SK-N-SH (cell line): Measurements from ENCODE around the gene C6orf163. TPM values are rescaled to one million over a fixed set of nuclear protein-coding genes. Genes with fewer than 3 reads are reported as not detected.

ENCODE experiments used
- CTCF ChIA-PET: fragments of 300-600, 350-600 bp; formaldehyde crosslinking; extraction: SDS; loops from one replicate; lab custom pipeline; 2021; lab: Yijun Ruan, JAX
- POLR2A ChIA-PET: fragments of 350-600 bp; sonication (Branson Sonifier 250); formaldehyde crosslinking; extraction: SDS; loops from one replicate; lab custom pipeline; 2020; ENCODE audit warnings: antibody characterized with exemption, inconsistent platforms; lab: Yijun Ruan, JAX
- DNase-seq: peaks from one replicate; pipeline ENCODE4 v3.0.0; 2012
- H2AFZ ChIP-seq: fragments of 200-600 bp; sonication (generic); 2 replicates; pipeline ENCODE4 v1.8.1; 2016; ENCODE audit warnings: antibody characterized with exemption, mild to moderate bottlenecking, low read depth
- H3F3A ChIP-seq: fragments of 200-600 bp; sonication (generic); replicated peaks from 2 replicates; pipeline ENCODE3; 2016; ENCODE audit warnings: antibody characterized with exemption, mild to moderate bottlenecking; ENCODE audit not compliant: insufficient read depth
- H3K27ac ChIP-seq, 2 experiments: fragments of 200-500 bp in 1 of 2; fragments of 200-600 bp in 1 of 2; sonication (Bioruptor generic) in 1 of 2; sonication (generic), shearing (Covaris generic) in 1 of 2; 2 replicates each; pipeline versions ENCODE4 v1.5.1 to v1.6.1; 2014 to 2016; ENCODE audit warnings: low read depth in 2 of 2, inconsistent platforms in 1 of 2, low read length in 1 of 2, mild to moderate bottlenecking in 1 of 2, mixed read lengths in 1 of 2
- H3K27me3 ChIP-seq: fragments of 200-600 bp; sonication (generic), shearing (Covaris generic); 2 replicates; pipeline ENCODE4 v1.6.1; 2016; ENCODE audit warnings: mixed run types; ENCODE audit not compliant: insufficient read depth
- H3K36me3 ChIP-seq, 2 experiments: fragments of 200-500 bp in 1 of 2; fragments of 200-600 bp in 1 of 2; sonication (Bioruptor generic) in 1 of 2; sonication (generic) in 1 of 2; replicated peaks in 1 of 2; 2 replicates each; pipeline versions ENCODE3 to v1.5.1; 2014 to 2016; ENCODE audit warnings: low read length in 1 of 2, mild to moderate bottlenecking in 1 of 2; ENCODE audit not compliant: insufficient read depth in 2 of 2, control insufficient read depth in 1 of 2
- H3K4me1 ChIP-seq, 2 experiments: fragments of 200-500 bp in 1 of 2; fragments of 200-600 bp in 1 of 2; sonication (Bioruptor generic) in 1 of 2; sonication (generic), shearing (Covaris generic) in 1 of 2; 2 replicates each; pipeline versions ENCODE4 v1.5.1 to v1.6.1; 2014 to 2016; ENCODE audit warnings: low read depth in 1 of 2, low read length in 1 of 2, mixed run types in 1 of 2; ENCODE audit not compliant: insufficient read depth in 2 of 2, control insufficient read depth in 1 of 2
- H3K4me2 ChIP-seq: fragments of 200-600 bp; sonication (generic), shearing (Covaris generic); 2 replicates; pipeline ENCODE4 v1.6.1; 2017; ENCODE audit warnings: mixed run types
- H3K4me3 ChIP-seq, 2 experiments: fragments of 200-500 bp in 1 of 2; fragments of 200-600 bp in 1 of 2; sonication (Bioruptor generic) in 1 of 2; sonication (generic), shearing (Covaris generic) in 1 of 2; 2 replicates each; pipeline versions ENCODE4 v1.5.1 to v1.8.1; 2014 to 2016; ENCODE audit warnings: low read depth in 2 of 2, inconsistent platforms in 1 of 2, low read length in 1 of 2, mild to moderate bottlenecking in 1 of 2, mixed read lengths in 1 of 2, moderate library complexity in 1 of 2
- H3K79me2 ChIP-seq: fragments of 200-600 bp; sonication (generic); 2 replicates; pipeline ENCODE4 v1.8.1; 2017; ENCODE audit warnings: mild to moderate bottlenecking; ENCODE audit not compliant: insufficient read depth
- H3K9ac ChIP-seq: fragments of 200-600 bp; sonication (generic); 2 replicates; pipeline ENCODE4 v1.6.1; 2017; ENCODE audit warnings: mixed run types
- H3K9me2 ChIP-seq: fragments of 200-600 bp; sonication (generic); 2 replicates; pipeline ENCODE4 v1.6.1; 2017; ENCODE audit warnings: mixed run types
- H3K9me3 ChIP-seq: fragments of 200-600 bp; sonication (generic); 2 replicates; pipeline ENCODE4 v1.6.1; 2017; ENCODE audit warnings: mixed run types, mild to moderate bottlenecking, moderate library complexity
- H4K20me1 ChIP-seq: fragments of 200-600 bp; sonication (generic); 2 replicates; pipeline ENCODE4 v1.6.1; 2017; ENCODE audit warnings: mild to moderate bottlenecking, mixed run types; ENCODE audit not compliant: insufficient read depth
- EZH2phosphoT487 ChIP-seq: fragments of 200-600 bp; sonication (generic); IDR thresholded peaks from 2 replicates; pipeline ENCODE4 v1.6.1; 2017; ENCODE audit warnings: low read depth, mixed run types, mild to moderate bottlenecking, antibody characterized with exemption, moderate library complexity, borderline replicate concordance
- FOXJ3 ChIP-seq: sonication (generic); formaldehyde crosslinking; IDR thresholded peaks from 2 replicates; pipeline ENCODE4 v1.5.1; 2020; ENCODE audit warnings: mild to moderate bottlenecking, missing genetic modification reagents
- FOXM1 ChIP-seq: IDR thresholded peaks from 2 replicates; pipeline ENCODE4 v1.4.0; 2012; ENCODE audit warnings: low read depth, mild to moderate bottlenecking
- MXI1 ChIP-seq: IDR thresholded peaks from 2 replicates; pipeline ENCODE4 v1.6.1; 2012; ENCODE audit warnings: mild to moderate bottlenecking, low read depth, low read length, improper control_type of control experiment
- RAD21 ChIP-seq: IDR thresholded peaks from 2 replicates; pipeline ENCODE4 v1.6.1; 2012; ENCODE audit warnings: mild to moderate bottlenecking, low read length
- RCOR1 ChIP-seq: fragments of 150-350 bp; IDR thresholded peaks from 2 replicates; pipeline ENCODE4 v1.6.1; 2017; ENCODE audit warnings: antibody characterized with exemption, low read length
- RFX5 ChIP-seq: IDR thresholded peaks from 2 replicates; pipeline ENCODE4 v1.6.1; 2012; ENCODE audit warnings: mild to moderate bottlenecking, improper control_type of control experiment, low read length
- RXRA ChIP-seq: IDR thresholded peaks from 2 replicates; pipeline ENCODE4 v1.4.0; 2012; ENCODE audit warnings: low read depth, mild to moderate bottlenecking, borderline replicate concordance
- SIN3A ChIP-seq: IDR thresholded peaks from 2 replicates; pipeline ENCODE4 v1.6.1; 2012; ENCODE audit warnings: low read depth, mild to moderate bottlenecking, low read length, moderate library complexity, borderline replicate concordance
- SMC3 ChIP-seq: IDR thresholded peaks from 2 replicates; pipeline ENCODE4 v1.6.1; 2012; ENCODE audit warnings: low read depth, low read length, improper control_type of control experiment
- YY1 ChIP-seq: IDR thresholded peaks from 2 replicates; pipeline ENCODE4 v1.4.0; 2012; ENCODE audit warnings: low read depth, mild to moderate bottlenecking
- polyA plus RNA-seq, 3 experiments: library from polyadenylated mRNA; depleted of rRNA; stranded (reverse); fragments of >200 nt; gene quantifications; 2 replicates each; pipeline ENCODE4 v1.2.3, GENCODE V29; 2012
- TF ChIP-seq, protein P1 (sequence below): IDR thresholded peaks from 2 replicates; pipeline ENCODE4 v1.4.0; 2012; ENCODE audit warnings: low read depth, borderline replicate concordance
- TF ChIP-seq, protein P2 (sequence below): IDR thresholded peaks from 2 replicates; pipeline ENCODE4 v1.6.1; 2012; ENCODE audit warnings: mild to moderate bottlenecking, low read depth, low read length, moderate library complexity
- TF ChIP-seq, protein P3 (sequence below): fragments of 150-350 bp; IDR thresholded peaks from 2 replicates; pipeline ENCODE4 v1.6.1; 2017; ENCODE audit warnings: antibody characterized with exemption, low read length, low read depth, borderline replicate concordance

C6orf163 gene
- polyA plus RNA-seq, 1 of the 3 experiments (the other 2 are of a cell fraction) = 0.49 TPM

DNA sequence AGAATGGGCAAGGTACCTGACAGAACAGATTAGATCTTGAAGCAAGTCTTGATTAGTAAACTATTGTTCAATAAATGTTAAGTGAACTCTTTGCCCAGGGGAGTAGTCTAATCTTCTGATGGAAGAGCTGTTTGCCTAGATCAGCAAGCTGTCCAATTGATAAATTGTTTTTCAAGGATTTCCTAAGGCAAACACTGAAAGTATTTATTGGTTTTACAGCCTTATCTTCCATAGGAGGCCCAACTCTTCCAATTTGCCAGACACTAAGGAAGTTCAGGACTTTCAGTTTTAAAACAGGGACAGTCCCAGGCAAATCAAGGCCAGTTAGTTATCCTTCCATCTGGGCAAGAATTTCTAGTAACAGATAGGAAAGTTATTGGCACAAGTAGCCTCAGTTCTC lies 1.8 kb upstream of the C6orf163 start:
- H3K9ac ChIP-seq = no peak overlapping the region
- H3K9me3 ChIP-seq = no peaks in the 10 kb centered on the region
- no peaks in the 10 kb centered on the region for H3K4me1 ChIP-seq
- H3K9me2 ChIP-seq = no peaks in the 10 kb centered on the region
- no peak overlapping the region for H3K27ac ChIP-seq
- H2AFZ ChIP-seq = no peak overlapping the region
- no peaks in the 10 kb centered on the region for H3K79me2 ChIP-seq
- H4K20me1 ChIP-seq = no peaks in the 10 kb centered on the region
- H3K4me2 ChIP-seq = no peak overlapping the region
- TF ChIP-seq FOXJ3 (no peak), RXRA (no peak), FOXM1 (no peak), SIN3A (no peak), MXI1 (no peak), YY1 (no peak), RAD21 (no peak), EZH2phosphoT487 (no peak), RFX5 (no peak), RCOR1 (no peak), SMC3 (no peak)
- TF ChIP-seq, protein P1, sequence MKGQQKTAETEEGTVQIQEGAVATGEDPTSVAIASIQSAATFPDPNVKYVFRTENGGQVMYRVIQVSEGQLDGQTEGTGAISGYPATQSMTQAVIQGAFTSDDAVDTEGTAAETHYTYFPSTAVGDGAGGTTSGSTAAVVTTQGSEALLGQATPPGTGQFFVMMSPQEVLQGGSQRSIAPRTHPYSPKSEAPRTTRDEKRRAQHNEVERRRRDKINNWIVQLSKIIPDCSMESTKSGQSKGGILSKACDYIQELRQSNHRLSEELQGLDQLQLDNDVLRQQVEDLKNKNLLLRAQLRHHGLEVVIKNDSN = no peak
- TF ChIP-seq, protein P2, sequence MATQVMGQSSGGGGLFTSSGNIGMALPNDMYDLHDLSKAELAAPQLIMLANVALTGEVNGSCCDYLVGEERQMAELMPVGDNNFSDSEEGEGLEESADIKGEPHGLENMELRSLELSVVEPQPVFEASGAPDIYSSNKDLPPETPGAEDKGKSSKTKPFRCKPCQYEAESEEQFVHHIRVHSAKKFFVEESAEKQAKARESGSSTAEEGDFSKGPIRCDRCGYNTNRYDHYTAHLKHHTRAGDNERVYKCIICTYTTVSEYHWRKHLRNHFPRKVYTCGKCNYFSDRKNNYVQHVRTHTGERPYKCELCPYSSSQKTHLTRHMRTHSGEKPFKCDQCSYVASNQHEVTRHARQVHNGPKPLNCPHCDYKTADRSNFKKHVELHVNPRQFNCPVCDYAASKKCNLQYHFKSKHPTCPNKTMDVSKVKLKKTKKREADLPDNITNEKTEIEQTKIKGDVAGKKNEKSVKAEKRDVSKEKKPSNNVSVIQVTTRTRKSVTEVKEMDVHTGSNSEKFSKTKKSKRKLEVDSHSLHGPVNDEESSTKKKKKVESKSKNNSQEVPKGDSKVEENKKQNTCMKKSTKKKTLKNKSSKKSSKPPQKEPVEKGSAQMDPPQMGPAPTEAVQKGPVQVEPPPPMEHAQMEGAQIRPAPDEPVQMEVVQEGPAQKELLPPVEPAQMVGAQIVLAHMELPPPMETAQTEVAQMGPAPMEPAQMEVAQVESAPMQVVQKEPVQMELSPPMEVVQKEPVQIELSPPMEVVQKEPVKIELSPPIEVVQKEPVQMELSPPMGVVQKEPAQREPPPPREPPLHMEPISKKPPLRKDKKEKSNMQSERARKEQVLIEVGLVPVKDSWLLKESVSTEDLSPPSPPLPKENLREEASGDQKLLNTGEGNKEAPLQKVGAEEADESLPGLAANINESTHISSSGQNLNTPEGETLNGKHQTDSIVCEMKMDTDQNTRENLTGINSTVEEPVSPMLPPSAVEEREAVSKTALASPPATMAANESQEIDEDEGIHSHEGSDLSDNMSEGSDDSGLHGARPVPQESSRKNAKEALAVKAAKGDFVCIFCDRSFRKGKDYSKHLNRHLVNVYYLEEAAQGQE = no peak
- TF ChIP-seq, protein P3, sequence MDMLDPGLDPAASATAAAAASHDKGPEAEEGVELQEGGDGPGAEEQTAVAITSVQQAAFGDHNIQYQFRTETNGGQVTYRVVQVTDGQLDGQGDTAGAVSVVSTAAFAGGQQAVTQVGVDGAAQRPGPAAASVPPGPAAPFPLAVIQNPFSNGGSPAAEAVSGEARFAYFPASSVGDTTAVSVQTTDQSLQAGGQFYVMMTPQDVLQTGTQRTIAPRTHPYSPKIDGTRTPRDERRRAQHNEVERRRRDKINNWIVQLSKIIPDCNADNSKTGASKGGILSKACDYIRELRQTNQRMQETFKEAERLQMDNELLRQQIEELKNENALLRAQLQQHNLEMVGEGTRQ = no peak
- TF ChIP-seq, all 33 proteins: peak for 0
- POLR2A ChIA-PET = no interaction called here
- no peaks in the 10 kb centered on the region for H3F3A ChIP-seq
- no peak for DNase-seq
- no peaks in the 10 kb centered on the region for H3K27me3 ChIP-seq
- H3K4me3 ChIP-seq = no peak overlapping the region
- peaks cover 0 to 6% of the 10 kb centered on the region in 2 experiments for H3K36me3 ChIP-seq
- CTCF ChIA-PET = interaction anchor here (2.7 kb wide), 1 partner anchor 20 kb away, joined by 13 read pairs; the partner anchor contains the start of gene SMIM8
